ENCODE data around the gene EFHD2.
"Not testable (repeated sequence)": the region's sequence is repeated elsewhere in the genome, so short reads cannot be mapped to it uniquely, and the experiment has no call there.

The EFHD2 gene

GRCh38 chr1:15388201-15388880 is 21.3 kb upstream of the EFHD2 start:
- TF ChIP-seq, protein P1, sequence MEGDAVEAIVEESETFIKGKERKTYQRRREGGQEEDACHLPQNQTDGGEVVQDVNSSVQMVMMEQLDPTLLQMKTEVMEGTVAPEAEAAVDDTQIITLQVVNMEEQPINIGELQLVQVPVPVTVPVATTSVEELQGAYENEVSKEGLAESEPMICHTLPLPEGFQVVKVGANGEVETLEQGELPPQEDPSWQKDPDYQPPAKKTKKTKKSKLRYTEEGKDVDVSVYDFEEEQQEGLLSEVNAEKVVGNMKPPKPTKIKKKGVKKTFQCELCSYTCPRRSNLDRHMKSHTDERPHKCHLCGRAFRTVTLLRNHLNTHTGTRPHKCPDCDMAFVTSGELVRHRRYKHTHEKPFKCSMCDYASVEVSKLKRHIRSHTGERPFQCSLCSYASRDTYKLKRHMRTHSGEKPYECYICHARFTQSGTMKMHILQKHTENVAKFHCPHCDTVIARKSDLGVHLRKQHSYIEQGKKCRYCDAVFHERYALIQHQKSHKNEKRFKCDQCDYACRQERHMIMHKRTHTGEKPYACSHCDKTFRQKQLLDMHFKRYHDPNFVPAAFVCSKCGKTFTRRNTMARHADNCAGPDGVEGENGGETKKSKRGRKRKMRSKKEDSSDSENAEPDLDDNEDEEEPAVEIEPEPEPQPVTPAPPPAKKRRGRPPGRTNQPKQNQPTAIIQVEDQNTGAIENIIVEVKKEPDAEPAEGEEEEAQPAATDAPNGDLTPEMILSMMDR (IDR thresholded peaks at IDR 0.05; ENCODE audit: control insufficient read depth, extremely low read depth, insufficient read depth) = no peak
- H3K4me3 ChIP-seq (ENCODE audit: low read depth, low read length) = no peak overlapping the region
- no peak for DNase-seq (ENCODE audit: low read depth)

DNA sequence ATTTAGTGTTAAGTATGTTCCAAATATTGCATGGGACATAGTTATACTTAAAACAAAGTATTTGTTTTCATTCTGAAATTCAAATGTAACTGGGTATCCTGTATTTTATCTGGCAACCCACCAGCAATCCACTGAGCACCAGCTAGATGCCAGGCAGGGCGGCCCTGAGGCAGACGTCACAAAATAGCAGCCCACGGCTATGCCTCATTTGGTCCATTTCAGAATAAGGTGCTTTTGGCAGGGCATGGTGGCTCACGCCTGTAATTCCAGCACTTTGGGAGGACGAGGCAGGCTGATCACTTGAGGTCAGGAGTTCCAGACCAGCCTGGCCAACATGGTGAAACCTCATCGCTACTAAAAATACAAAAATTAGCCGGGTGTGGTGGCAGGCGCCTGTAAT is 19.9 kb upstream of the EFHD2 start:
- not testable (repeated sequence) for DNase-seq (ENCODE audit: low read depth); H3K4me3 ChIP-seq (ENCODE audit: low read depth, low read length)

DNA sequence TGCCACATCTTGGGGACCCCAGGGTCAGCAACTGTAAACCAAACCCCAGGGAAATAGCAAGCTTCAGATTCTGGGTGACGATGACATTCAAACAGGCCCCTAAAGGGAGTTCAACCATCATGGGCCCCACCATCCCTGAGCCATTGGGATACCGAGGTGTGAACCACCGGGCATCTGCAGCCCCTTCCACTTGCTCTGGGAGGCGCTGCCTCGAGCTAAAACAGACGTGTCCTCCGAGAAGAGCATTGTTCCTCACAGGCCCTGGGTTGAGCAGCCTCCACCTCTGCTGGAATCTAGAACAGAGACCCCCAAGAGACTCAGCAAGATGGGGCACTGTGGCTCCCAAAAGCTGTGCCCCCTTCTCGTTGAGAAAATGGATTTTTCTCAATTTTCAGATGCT is 19.0 kb upstream of the EFHD2 start:
- DNase-seq (ENCODE audit: low read depth) = no peak
- TF ChIP-seq, protein P1 (IDR thresholded peaks at IDR 0.05; ENCODE audit: control insufficient read depth, extremely low read depth, insufficient read depth) = no peak

DNA sequence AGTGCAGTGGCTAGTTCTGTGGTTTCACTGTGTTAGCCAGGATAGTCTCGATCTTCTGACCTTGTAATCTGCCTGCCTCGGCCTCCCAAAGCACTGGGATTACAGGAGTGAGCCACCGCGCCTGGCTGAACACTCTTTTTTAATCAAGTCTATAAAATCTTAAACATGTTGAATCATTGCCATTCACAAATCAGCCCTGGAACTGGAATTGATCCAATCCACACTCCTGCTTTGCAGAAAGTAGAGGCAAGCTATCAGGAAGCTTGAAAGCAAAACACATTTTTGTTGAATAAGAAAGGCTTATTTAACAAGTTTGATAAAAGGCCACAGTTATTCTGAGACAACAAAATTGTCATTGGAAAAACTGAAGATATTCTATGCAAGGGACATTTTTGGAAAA is 18.3 kb upstream of the EFHD2 start:
- TF ChIP-seq, protein P1 (IDR thresholded peaks at IDR 0.05; ENCODE audit: control insufficient read depth, extremely low read depth, insufficient read depth) = no peak
- no peak overlapping the region for H3K4me3 ChIP-seq (ENCODE audit: low read depth, low read length)
- no peak for DNase-seq (ENCODE audit: low read depth)

More for the DNA sequence above, 19.0 kb upstream of the EFHD2 start:
- H3K4me3 ChIP-seq (ENCODE audit: low read depth, low read length) = no peak overlapping the region

DNA sequence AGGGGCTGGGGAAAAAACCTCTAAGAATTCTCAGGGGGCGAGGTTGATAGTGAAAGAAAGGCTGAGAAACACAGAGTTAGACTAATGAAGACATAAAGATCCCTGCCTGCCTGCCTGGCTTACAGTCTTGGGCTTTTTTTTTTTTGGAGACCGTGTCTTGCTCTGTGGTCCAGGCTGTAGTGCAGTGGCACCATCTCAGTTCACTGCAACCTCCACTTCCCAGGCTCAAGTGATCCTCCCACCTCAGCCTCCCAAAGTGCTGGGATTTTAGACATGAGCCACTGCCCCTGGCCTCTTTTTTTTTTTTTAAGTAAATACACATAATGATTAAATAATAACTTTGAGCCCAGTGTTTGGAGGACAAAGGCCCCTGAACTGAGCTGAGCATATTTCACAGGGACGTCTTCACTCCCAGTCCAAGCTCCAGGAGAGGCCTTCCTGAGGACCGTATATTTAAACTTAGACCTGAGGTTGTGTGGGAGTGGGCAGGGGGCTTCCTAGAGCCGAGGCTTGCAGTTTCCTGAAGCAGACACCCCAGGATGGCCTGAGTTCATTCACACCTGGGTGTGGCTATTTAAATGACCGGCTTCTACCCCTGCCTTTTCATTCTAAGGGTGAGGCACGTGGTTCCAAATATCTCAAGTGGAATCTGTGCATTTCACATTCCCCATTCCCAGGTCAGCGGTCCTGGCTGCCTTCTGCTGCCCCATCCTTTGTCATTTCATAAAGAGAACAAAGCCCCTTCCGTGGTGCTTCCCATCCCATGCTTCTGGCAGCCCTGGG is 16.0 kb upstream of the EFHD2 start:
- TF ChIP-seq, protein P1 (IDR thresholded peaks at IDR 0.05; ENCODE audit: control insufficient read depth, extremely low read depth, insufficient read depth) = no peak
- DNase-seq (ENCODE audit: low read depth) = no peak
- no peak overlapping the region for H3K4me3 ChIP-seq (ENCODE audit: low read depth, low read length)

DNA sequence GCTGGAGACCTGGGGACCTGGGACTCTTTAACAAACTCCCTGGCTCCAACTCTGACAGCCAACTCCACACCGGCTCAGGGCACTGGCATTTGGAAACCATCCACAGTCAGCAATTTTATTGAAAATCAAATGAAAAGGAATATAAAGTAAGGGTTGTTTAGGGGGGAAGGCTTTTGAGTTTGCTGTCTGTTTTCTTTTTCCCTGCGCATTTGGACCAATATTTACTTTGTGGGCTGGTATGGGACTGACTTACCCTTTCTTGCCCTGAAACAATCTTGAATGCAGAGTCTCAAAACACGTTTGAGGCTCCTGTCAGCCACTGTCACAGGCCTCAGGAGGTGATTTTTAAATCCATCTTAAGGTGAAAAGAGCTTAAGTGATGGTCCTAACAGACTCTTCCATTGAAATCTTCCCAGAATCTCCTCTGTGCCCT is 15.4 kb upstream of the EFHD2 start:
- no peak for DNase-seq (ENCODE audit: low read depth)
- H3K4me3 ChIP-seq (ENCODE audit: low read depth, low read length) = no peak overlapping the region
- TF ChIP-seq, protein P1 (IDR thresholded peaks at IDR 0.05; ENCODE audit: control insufficient read depth, extremely low read depth, insufficient read depth) = no peak

DNA sequence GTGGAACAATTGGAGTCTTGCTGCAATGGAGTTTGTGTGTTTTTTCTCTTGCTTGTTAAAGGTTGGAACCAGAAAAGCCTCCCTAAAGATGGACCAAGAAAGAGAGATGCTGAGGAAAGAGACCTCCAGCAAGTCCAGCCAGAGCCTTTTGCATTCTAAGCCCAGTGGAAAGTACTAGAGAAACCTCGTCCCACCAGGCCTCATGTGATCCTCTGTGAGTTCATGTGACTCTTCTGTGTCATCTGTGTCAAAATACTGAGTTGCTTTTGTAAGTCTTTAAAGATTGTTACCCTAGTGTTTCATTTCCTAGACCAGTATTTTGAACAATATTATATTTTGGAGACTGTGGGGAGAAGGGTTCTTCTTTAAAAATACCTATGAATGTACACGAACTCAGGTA is 12.5 kb upstream of the EFHD2 start:
- TF ChIP-seq, protein P1 (IDR thresholded peaks at IDR 0.05; ENCODE audit: control insufficient read depth, extremely low read depth, insufficient read depth) = no peak
- H3K4me3 ChIP-seq (ENCODE audit: low read depth, low read length) = no peak overlapping the region
- no peak for DNase-seq (ENCODE audit: low read depth)

All from LNCaP clone FGC (cell line).